Measurements from ENCODE around the gene KBTBD12.

DNA sequence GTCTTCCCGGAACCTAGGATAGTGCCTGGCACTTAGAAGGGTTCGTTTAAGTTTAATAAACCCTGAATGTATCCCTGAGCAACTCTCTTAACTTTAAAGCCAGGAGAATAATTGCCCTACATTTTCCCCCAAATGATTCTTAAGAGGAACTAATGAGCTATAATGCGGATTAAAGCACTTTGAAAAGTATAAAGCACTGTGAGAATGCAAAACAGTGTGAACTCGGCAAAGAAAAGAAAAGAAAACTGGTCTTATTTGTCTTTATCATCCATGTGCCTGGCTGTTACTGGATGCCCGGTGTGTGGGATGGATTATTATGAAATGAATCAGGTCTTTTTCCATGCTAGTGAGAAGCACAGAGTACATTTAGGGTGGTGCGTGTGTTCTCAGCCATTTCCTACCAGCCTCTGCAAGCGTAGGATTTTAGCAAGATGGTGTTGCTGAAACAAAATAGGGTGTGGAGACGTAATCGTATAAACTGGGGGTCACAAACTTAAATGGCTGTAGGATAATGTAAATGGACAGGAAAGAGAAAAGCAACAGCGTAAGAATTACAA is 983 bp downstream of the KBTBD12 start:
- TF ChIP-seq, protein P1, sequence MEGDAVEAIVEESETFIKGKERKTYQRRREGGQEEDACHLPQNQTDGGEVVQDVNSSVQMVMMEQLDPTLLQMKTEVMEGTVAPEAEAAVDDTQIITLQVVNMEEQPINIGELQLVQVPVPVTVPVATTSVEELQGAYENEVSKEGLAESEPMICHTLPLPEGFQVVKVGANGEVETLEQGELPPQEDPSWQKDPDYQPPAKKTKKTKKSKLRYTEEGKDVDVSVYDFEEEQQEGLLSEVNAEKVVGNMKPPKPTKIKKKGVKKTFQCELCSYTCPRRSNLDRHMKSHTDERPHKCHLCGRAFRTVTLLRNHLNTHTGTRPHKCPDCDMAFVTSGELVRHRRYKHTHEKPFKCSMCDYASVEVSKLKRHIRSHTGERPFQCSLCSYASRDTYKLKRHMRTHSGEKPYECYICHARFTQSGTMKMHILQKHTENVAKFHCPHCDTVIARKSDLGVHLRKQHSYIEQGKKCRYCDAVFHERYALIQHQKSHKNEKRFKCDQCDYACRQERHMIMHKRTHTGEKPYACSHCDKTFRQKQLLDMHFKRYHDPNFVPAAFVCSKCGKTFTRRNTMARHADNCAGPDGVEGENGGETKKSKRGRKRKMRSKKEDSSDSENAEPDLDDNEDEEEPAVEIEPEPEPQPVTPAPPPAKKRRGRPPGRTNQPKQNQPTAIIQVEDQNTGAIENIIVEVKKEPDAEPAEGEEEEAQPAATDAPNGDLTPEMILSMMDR (IDR thresholded peaks at IDR 0.05 in 2 of 3, conservative IDR thresholded peaks at IDR 0.05 in 1 of 3; ENCODE audit: control insufficient read depth in 2 of 3, extremely low read depth in 1 of 3, insufficient read depth in 1 of 3, low read depth in 3 of 3, low read length in 3 of 3), result no peak
- no peak for TF ChIP-seq ASH2L (IDR thresholded peaks at IDR 0.05; ENCODE audit: borderline replicate concordance, low read depth)
- TF ChIP-seq, protein P2, sequence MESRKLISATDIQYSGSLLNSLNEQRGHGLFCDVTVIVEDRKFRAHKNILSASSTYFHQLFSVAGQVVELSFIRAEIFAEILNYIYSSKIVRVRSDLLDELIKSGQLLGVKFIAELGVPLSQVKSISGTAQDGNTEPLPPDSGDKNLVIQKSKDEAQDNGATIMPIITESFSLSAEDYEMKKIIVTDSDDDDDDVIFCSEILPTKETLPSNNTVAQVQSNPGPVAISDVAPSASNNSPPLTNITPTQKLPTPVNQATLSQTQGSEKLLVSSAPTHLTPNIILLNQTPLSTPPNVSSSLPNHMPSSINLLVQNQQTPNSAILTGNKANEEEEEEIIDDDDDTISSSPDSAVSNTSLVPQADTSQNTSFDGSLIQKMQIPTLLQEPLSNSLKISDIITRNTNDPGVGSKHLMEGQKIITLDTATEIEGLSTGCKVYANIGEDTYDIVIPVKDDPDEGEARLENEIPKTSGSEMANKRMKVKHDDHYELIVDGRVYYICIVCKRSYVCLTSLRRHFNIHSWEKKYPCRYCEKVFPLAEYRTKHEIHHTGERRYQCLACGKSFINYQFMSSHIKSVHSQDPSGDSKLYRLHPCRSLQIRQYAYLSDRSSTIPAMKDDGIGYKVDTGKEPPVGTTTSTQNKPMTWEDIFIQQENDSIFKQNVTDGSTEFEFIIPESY (IDR thresholded peaks at IDR 0.05), result no peak
- no peak for TF ChIP-seq TARDBP (IDR thresholded peaks at IDR 0.05; ENCODE audit: borderline replicate concordance)
- TF ChIP-seq, protein P3, sequence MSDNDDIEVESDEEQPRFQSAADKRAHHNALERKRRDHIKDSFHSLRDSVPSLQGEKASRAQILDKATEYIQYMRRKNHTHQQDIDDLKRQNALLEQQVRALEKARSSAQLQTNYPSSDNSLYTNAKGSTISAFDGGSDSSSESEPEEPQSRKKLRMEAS (IDR thresholded peaks at IDR 0.05; ENCODE audit: low read depth, low read length), result no peak
- TF ChIP-seq ZNF384 (IDR thresholded peaks at IDR 0.05; ENCODE audit: borderline replicate concordance, low read depth, low read length), result no peak
- TF ChIP-seq SP1 (IDR thresholded peaks at IDR 0.05; ENCODE audit: low read depth, low read length), result no peak
- no peak for TF ChIP-seq TBL1XR1 (IDR thresholded peaks at IDR 0.05; ENCODE audit: low read depth, low read length)
- TF ChIP-seq BRCA1 (IDR thresholded peaks at IDR 0.05; ENCODE audit: low read depth, low read length), result no peak

Measured in GM12878 (cell line).